CD14-positive monocyte (primary cell): ENCODE measurements around the gene AADAT. TPM values are rescaled to one million over a fixed set of nuclear protein-coding genes. Genes with fewer than 3 reads are reported as not detected.
A peak's percentile ranks its signal among the peaks of the same experiment; 100 is the strongest.

Experiments
- DNase-seq, 3 donors: peaks; one replicate each; pipeline ENCODE4 v3.0.0-alpha.2; 2011 to 2022
- H2AFZ ChIP-seq: 2 replicates; pipeline ENCODE4 v1.6.0; 2012; ENCODE audit warnings: mild to moderate bottlenecking, low read depth, low read length, inconsistent platforms; ENCODE audit not compliant: insufficient read depth, poor library complexity, severe bottlenecking
- H3K27ac ChIP-seq, 2 donors: 1 replicate in 1 of 2; 2 replicates in 1 of 2; pipeline ENCODE4 v1.5.1; 2012 to 2013; ENCODE audit warnings: low read length in 2 of 2, control low read depth in 1 of 2, inconsistent platforms in 1 of 2, low read depth in 1 of 2, mild to moderate bottlenecking in 1 of 2
- H3K27me3 ChIP-seq, 2 donors: one replicate each; pipeline versions ENCODE4 v1.6.0 to v1.6.1; 2011 to 2013; ENCODE audit warnings: low read length in 2 of 2; ENCODE audit not compliant: control insufficient read depth in 2 of 2, insufficient read depth in 2 of 2
- H3K36me3 ChIP-seq, 2 donors: replicated peaks in 1 of 2; 1 replicate in 1 of 2; 2 replicates in 1 of 2; pipeline versions ENCODE4 v1.5.1 to v1.6.1; 2012 to 2013; ENCODE audit warnings: low read length in 2 of 2, control low read depth in 1 of 2, inconsistent platforms in 1 of 2, mild to moderate bottlenecking in 1 of 2; ENCODE audit not compliant: insufficient read depth in 2 of 2, control insufficient read depth in 1 of 2
- H3K4me1 ChIP-seq, 2 donors: 1 replicate in 1 of 2; 2 replicates in 1 of 2; pipeline versions ENCODE4 v1.5.1 to v1.6.1; 2012 to 2013; ENCODE audit warnings: low read length in 2 of 2, control low read depth in 1 of 2, inconsistent platforms in 1 of 2, mild to moderate bottlenecking in 1 of 2, moderate library complexity in 1 of 2; ENCODE audit not compliant: insufficient read depth in 2 of 2, control insufficient read depth in 1 of 2
- H3K4me2 ChIP-seq: replicated peaks from 2 replicates; pipeline ENCODE3; 2012; ENCODE audit warnings: low read length, moderate library complexity, mild to moderate bottlenecking; ENCODE audit not compliant: poor library complexity, severe bottlenecking; ENCODE audit errors: extremely low read depth
- H3K4me3 ChIP-seq, 3 experiments: fragments of 200-600 bp in 1 of 3; sonication (generic) in 1 of 3; replicated peaks in 1 of 3; 1 replicate in 2 of 3; 2 replicates in 1 of 3; pipeline ENCODE4 v1.5.1; 2011 to 2013; ENCODE audit warnings: low read length in 3 of 3, mild to moderate bottlenecking in 3 of 3, control low read depth in 2 of 3, low read depth in 2 of 3, inconsistent platforms in 1 of 3, moderate library complexity in 1 of 3
- H3K79me2 ChIP-seq: 2 replicates; pipeline ENCODE4 v1.6.0; 2012; ENCODE audit warnings: mild to moderate bottlenecking, control low read depth, inconsistent platforms, low read length, moderate library complexity; ENCODE audit not compliant: insufficient read depth
- H3K9ac ChIP-seq: 2 replicates; pipeline ENCODE4 v1.6.0; 2017; ENCODE audit warnings: low read length, mild to moderate bottlenecking; ENCODE audit not compliant: insufficient read depth, poor library complexity, severe bottlenecking
- H3K9me3 ChIP-seq, 2 donors: replicated peaks in 1 of 2; 1 replicate in 1 of 2; 2 replicates in 1 of 2; pipeline versions ENCODE4 v1.5.1 to v1.6.1; 2012 to 2013; ENCODE audit warnings: low read length in 2 of 2, control low read depth in 1 of 2; ENCODE audit not compliant: control insufficient read depth in 1 of 2, insufficient read depth in 1 of 2
- H4K20me1 ChIP-seq: 2 replicates; pipeline ENCODE4 v1.6.0; 2012; ENCODE audit warnings: mild to moderate bottlenecking, low read length, control low read depth, moderate library complexity; ENCODE audit not compliant: insufficient read depth
- H3K27ac Mint-ChIP-seq, 7 donors: one replicate each; pipeline ENCODE4 v1.8.0; 2020; ENCODE audit warnings: mild to moderate bottlenecking in 7 of 7, mixed read lengths in 7 of 7, moderate library complexity in 6 of 7, inconsistent platforms in 2 of 7
- H3K27me3 Mint-ChIP-seq, 3 donors: one replicate each; pipeline ENCODE4 v1.8.0; 2021 to 2022; ENCODE audit warnings: low read depth in 3 of 3, mild to moderate bottlenecking in 3 of 3, mixed read lengths in 3 of 3, moderate library complexity in 3 of 3, inconsistent platforms in 1 of 3
- H3K36me3 Mint-ChIP-seq, 2 donors: one replicate each; pipeline ENCODE4 v1.8.0; 2020; ENCODE audit warnings: mixed read lengths in 2 of 2, inconsistent platforms in 1 of 2, mild to moderate bottlenecking in 1 of 2
- H3K4me1 Mint-ChIP-seq: one replicate; pipeline ENCODE4 v1.8.0; 2020; ENCODE audit warnings: mild to moderate bottlenecking, mixed read lengths
- H3K4me3 Mint-ChIP-seq, 2 donors: one replicate each; pipeline ENCODE4 v1.8.0; 2020; ENCODE audit warnings: mild to moderate bottlenecking in 2 of 2, mixed read lengths in 2 of 2, moderate library complexity in 1 of 2
- H3K9me3 Mint-ChIP-seq, 7 donors: one replicate each; pipeline ENCODE4 v1.8.0; 2020 to 2022; ENCODE audit warnings: mixed read lengths in 7 of 7, mild to moderate bottlenecking in 6 of 7, moderate library complexity in 6 of 7, inconsistent platforms in 2 of 7
- WGBS: methylation state at CpG from one replicate; pipeline ENCODE4 v1.1.5; 2013; ENCODE audit warnings: missing lambda C conversion rate; ENCODE audit not compliant: insufficient coverage; 5-methylcytosine and 5-hydroxymethylcytosine counted together
- intact Hi-C, 2 donors: fragments of 100-400 bp; cut with micrococcal nuclease; formaldehyde crosslinking; loops; one replicate each; pipeline versions ENCODE4 v1.15.0 to v1.15.1; 2023
- polyA plus RNA-seq, 3 donors: library from polyadenylated mRNA; depleted of rRNA in 1 of 3; unstranded in 2 of 3; stranded (reverse) in 1 of 3; fragments of 300-500 nt in 2 of 3; fragments of >200 nt in 1 of 3; fragmentation: Illumina TruSeq in 2 of 3; gene quantifications; 1 replicate in 2 of 3; 2 replicates in 1 of 3; pipeline ENCODE4 v1.2.3, GENCODE V29; 2012 to 2021
- TF ChIP-seq, protein P1 (sequence below): fragments of 200-600 bp; IDR thresholded peaks from one replicate; pipeline ENCODE4 v1.8.0; 2022; ENCODE audit warnings: antibody characterized with exemption, mild to moderate bottlenecking

Gene AADAT
- polyA plus RNA-seq, 3 donors, result not detected

GRCh38 chr4:170051402-170051801, 38.4 kb downstream of the AADAT start:
- peaks cover 0 to 3% of the 10 kb centered on the region in 2 donors for H3K27me3 ChIP-seq
- 83% methylated on average over 2 of the region's 2 CpGs for WGBS
- no peak overlapping the region for H3K4me3 ChIP-seq
- H3K4me2 ChIP-seq, result no peak overlapping the region
- no peaks in the 10 kb centered on the region for H3K4me1 ChIP-seq
- Mint-ChIP-seq H3K4me3 (no peak overlapping the region), H3K27ac (peak overlapping the region in 1 of 7 donors; percentile 14), H3K4me1 (no peaks in the 10 kb centered on the region), H3K9me3 (no peaks in the 10 kb centered on the region), H3K27me3 (peaks cover 0 to 10% (median 8%) of the 10 kb centered on the region in 3 donors), H3K36me3 (no peaks in the 10 kb centered on the region)
- H3K9ac ChIP-seq, result no peak overlapping the region
- no peak overlapping the region for H2AFZ ChIP-seq
- no peaks in the 10 kb centered on the region for H3K79me2 ChIP-seq
- DNase-seq, result no peak
- TF ChIP-seq, protein P1, sequence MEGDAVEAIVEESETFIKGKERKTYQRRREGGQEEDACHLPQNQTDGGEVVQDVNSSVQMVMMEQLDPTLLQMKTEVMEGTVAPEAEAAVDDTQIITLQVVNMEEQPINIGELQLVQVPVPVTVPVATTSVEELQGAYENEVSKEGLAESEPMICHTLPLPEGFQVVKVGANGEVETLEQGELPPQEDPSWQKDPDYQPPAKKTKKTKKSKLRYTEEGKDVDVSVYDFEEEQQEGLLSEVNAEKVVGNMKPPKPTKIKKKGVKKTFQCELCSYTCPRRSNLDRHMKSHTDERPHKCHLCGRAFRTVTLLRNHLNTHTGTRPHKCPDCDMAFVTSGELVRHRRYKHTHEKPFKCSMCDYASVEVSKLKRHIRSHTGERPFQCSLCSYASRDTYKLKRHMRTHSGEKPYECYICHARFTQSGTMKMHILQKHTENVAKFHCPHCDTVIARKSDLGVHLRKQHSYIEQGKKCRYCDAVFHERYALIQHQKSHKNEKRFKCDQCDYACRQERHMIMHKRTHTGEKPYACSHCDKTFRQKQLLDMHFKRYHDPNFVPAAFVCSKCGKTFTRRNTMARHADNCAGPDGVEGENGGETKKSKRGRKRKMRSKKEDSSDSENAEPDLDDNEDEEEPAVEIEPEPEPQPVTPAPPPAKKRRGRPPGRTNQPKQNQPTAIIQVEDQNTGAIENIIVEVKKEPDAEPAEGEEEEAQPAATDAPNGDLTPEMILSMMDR, result no peak
- H4K20me1 ChIP-seq, result no peaks in the 10 kb centered on the region
- H3K9me3 ChIP-seq, result no peaks in the 10 kb centered on the region
- intact Hi-C loops, result no loop called here
- H3K36me3 ChIP-seq, result no peaks in the 10 kb centered on the region
- no peak overlapping the region for H3K27ac ChIP-seq

DNA sequence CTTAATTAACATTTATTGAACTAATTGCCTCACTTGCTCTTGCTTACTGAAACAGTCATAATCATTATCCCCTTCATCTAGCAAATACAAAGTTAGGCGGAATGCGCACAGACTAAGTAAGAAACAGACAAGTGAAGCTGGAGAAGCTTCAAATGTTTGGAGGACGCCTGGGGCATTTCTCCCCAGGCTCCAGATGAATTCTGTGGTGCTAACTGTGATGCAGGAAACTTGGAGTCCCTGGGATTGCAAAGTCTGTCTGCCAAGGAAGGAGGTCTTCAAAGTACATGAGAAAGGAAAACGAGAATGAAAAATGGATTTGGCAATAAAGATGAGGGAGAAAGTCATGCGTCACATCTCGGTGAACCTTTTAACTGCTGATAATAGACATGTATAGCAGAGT, 40.0 kb downstream of the AADAT start:
- H4K20me1 ChIP-seq, result no peaks in the 10 kb centered on the region
- no peak overlapping the region for H2AFZ ChIP-seq
- H3K4me1 ChIP-seq, result no peaks in the 10 kb centered on the region
- H3K36me3 ChIP-seq, result no peaks in the 10 kb centered on the region
- H3K27ac Mint-ChIP-seq, result no peak overlapping the region
- TF ChIP-seq, protein P1, result no peak
- no peak overlapping the region for H3K4me3 ChIP-seq
- H3K27me3 Mint-ChIP-seq, result peaks cover 0 to 10% (median 8%) of the 10 kb centered on the region in 3 donors
- DNase-seq, result no peak
- no peak overlapping the region for H3K4me3 Mint-ChIP-seq
- H3K36me3 Mint-ChIP-seq, result no peaks in the 10 kb centered on the region
- peaks cover 0 to 2% (median 0%) of the 10 kb centered on the region in 7 donors for H3K9me3 Mint-ChIP-seq
- intact Hi-C loops, result no loop called here
- no peak overlapping the region for H3K27ac ChIP-seq
- H3K9ac ChIP-seq, result no peak overlapping the region
- H3K79me2 ChIP-seq, result no peaks in the 10 kb centered on the region
- no peak overlapping the region for H3K4me2 ChIP-seq
- peaks cover 0 to 3% of the 10 kb centered on the region in 2 donors for H3K27me3 ChIP-seq
- H3K4me1 Mint-ChIP-seq, result no peaks in the 10 kb centered on the region
- H3K9me3 ChIP-seq, result no peaks in the 10 kb centered on the region
- WGBS, result 88% methylated on average over 4 of the region's 6 CpGs
